ENCODE results near the gene CISD3.

Gene CISD3

GRCh38 chr17:38752308-38753070 is 22.3 kb downstream of the CISD3 start, which contains the start of gene PSMB3:
PSMB3 (plus strand) TSS chr17:38752741; CDS start chr17:38752827, 86 bp downstream.
- DNase-seq (ENCODE audit: low read depth, low spot score), result peak; percentile 98
- peak within 1 kb of the TSS; percentile 77 for H3K27ac ChIP-seq

DNA sequence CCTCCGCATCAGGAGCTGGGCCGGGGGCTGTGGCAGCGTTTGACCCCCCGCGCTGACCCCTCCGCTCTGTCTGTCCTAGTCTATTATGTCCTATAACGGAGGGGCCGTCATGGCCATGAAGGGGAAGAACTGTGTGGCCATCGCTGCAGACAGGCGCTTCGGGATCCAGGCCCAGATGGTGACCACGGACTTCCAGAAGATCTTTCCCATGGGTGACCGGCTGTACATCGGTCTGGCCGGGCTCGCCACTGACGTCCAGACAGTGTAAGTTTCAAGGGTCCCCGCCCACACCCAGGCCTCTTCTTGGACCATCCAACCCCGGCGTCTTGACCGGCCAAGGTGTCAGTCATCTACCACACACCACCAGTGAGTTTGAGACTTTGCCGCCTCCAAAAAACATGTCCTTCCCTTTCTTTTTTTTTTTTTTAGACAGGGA is 22.9 kb downstream of the CISD3 start:
- no peak for DNase-seq (ENCODE audit: low read depth, low spot score)
- peak overlapping the region; percentile 77 for H3K27ac ChIP-seq

DNA sequence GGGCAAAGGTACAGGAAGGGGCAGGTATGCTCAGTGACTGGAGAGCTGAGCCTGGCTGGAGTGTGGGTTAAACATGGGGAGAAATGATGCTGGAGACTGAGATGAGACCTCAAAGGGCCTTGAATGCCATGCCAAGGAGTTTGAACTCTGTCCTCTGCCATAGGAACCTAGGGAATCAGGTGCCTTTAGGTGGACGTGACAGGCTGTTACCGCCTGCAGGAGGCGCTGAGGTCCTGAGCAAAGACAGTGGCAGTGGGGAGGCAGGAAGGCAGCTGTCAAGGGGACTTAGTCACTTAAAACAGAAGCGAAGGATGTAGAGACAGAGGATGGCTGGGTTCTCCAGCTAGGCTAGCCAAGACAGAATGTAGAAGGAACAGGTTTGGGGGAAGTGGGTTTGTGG is 31.5 kb downstream of the CISD3 start:
- no peak overlapping the region for H3K27ac ChIP-seq
- no peak for DNase-seq (ENCODE audit: low read depth, low spot score)

GRCh38 chr17:38762231-38762630 is 32.1 kb downstream of the CISD3 start:
- H3K27ac ChIP-seq, result no peak overlapping the region
- no peak for DNase-seq (ENCODE audit: low read depth, low spot score)

- DNase-seq (ENCODE audit: low read depth, low spot score), result no peak
- no peak overlapping the region for H3K27ac ChIP-seq
Measured at GRCh38 chr17:38766341-38766740, 36.2 kb downstream of the CISD3 start.

DNA sequence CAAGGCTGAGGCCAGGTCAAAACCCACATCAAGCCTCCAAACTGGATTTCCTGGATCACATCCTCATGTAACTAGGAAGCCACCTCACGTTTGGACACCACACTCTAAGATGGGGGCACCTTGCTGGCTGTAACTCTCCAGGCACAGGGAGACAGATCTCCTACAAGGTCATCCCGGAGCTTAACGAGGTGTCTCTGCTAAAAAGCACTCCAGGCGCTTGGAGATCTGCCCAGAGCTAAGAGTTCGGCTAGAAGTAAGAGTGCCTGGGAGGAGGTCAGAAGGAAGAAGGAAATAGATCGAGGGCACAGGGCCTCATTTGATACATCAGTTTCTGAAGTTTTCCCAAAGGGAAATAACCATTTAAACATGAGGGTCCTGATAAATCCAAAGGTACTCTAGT is 38.3 kb downstream of the CISD3 start:
- H3K27ac ChIP-seq, result no peak overlapping the region
- DNase-seq (ENCODE audit: low read depth, low spot score), result no peak

GRCh38 chr17:38773258-38773657 is 43.1 kb downstream of the CISD3 start:
- no peak for DNase-seq (ENCODE audit: low read depth, low spot score)
- H3K27ac ChIP-seq, result no peak overlapping the region

- DNase-seq (ENCODE audit: low read depth, low spot score), result no peak
- H3K27ac ChIP-seq, result no peak overlapping the region
Measured at GRCh38 chr17:38777641-38778250, 47.6 kb downstream of the CISD3 start.

DNA sequence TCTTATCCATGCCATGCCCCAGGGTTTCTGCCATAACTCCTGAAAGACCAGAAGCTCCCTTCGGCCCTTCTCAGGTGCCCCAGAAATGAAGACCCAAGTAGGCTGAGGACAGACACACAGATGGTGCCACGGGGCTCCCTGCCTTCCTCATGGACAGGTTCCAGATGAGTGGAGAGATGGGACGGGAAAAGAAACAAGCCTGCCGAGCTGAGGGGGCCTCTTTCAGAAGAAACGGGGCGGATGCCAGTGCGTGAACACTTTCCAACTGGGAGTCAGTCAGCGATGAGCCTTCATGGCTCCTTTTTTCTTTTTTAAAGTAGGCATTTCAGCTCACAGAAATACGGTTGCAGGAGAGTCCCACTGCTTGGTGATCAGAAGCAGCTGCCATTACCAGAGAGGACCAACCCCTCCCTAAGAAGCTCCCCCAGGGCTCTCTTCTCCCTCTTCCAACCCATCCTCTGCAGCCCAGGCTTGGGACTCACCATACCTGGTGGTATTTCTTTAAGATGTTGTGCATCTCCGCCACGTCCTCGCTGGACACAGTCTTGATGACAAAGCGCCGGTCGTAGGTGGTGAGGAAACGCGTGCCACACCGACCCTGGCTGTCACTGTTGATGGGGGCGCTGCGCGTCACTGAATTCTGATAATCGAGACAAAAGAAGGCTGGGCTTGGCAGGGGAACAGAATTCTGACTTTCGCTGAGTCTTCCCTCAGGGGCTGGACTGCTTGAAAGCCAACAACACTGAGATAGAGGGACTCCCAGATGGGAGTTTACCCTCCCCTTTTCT is 50.0 kb downstream of the CISD3 start:
- no peak for DNase-seq (ENCODE audit: low read depth, low spot score)
- no peak overlapping the region for H3K27ac ChIP-seq

GRCh38 chr17:38783227-38783626 is 53.1 kb downstream of the CISD3 start:
- DNase-seq (ENCODE audit: low read depth, low spot score), result no peak
- H3K27ac ChIP-seq, result no peak overlapping the region

Data from epithelial cell of prostate (primary cell).